Testis (tissue), 2 donors: ENCODE results near the gene GGT1.

Experiments used
- POLR2A ChIP-seq: fragments of 450-650 bp; IDR thresholded peaks from one replicate; pipeline ENCODE4 v1.6.1; 2017; ENCODE audit warnings: antibody characterized with exemption, mild to moderate bottlenecking, moderate library complexity
- TF ChIP-seq, protein P1 (sequence below), 3 experiments: fragments of 450-650 bp in 2 of 3; fragments of 200-600 bp in 1 of 3; sonication (generic) in 1 of 3; IDR thresholded peaks; one replicate each; pipeline ENCODE4 v1.5.1; 2016 to 2019; ENCODE audit warnings: antibody characterized with exemption in 3 of 3, mild to moderate bottlenecking in 2 of 3, moderate library complexity in 1 of 3

- TF ChIP-seq, protein P1, sequence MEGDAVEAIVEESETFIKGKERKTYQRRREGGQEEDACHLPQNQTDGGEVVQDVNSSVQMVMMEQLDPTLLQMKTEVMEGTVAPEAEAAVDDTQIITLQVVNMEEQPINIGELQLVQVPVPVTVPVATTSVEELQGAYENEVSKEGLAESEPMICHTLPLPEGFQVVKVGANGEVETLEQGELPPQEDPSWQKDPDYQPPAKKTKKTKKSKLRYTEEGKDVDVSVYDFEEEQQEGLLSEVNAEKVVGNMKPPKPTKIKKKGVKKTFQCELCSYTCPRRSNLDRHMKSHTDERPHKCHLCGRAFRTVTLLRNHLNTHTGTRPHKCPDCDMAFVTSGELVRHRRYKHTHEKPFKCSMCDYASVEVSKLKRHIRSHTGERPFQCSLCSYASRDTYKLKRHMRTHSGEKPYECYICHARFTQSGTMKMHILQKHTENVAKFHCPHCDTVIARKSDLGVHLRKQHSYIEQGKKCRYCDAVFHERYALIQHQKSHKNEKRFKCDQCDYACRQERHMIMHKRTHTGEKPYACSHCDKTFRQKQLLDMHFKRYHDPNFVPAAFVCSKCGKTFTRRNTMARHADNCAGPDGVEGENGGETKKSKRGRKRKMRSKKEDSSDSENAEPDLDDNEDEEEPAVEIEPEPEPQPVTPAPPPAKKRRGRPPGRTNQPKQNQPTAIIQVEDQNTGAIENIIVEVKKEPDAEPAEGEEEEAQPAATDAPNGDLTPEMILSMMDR (IDR thresholded peaks at IDR 0.05): no peak
- TF ChIP-seq POLR2A: no peak
These were observed 14.6 kb upstream of the GGT1 start for GRCh38 chr22:24588381-24588756.
